Skin epidermis (tissue), 12 donors: Measurements from ENCODE around the gene UFD1.

Source experiments
- H3K27ac ChIP-seq, 21 experiments: fragments of 200-600 bp; sonication (generic) in 11 of 21; one replicate each; pipeline ENCODE4 v1.5.0; 2020; ENCODE audit warnings: mild to moderate bottlenecking in 3 of 21, inconsistent platforms in 2 of 21, moderate library complexity in 2 of 21
- H3K4me3 ChIP-seq, 7 experiments: fragments of 200-600 bp; sonication (generic) in 2 of 7; one replicate each; pipeline ENCODE4 v1.5.0; 2020; ENCODE audit warnings: inconsistent platforms in 2 of 7, mild to moderate bottlenecking in 2 of 7, moderate library complexity in 1 of 7

UFD1 gene

GRCh38 chr22:19478901-19479354 is at the start of gene UFD1:
UFD1 (minus strand) TSS chr22:19479193; CDS start chr22:19479085, 108 bp downstream.
- Histone ChIP-seq H3K4me3 (peak within 1 kb of the TSS; percentile 57 to 92 (median 85)), H3K27ac (peak within 1 kb of the TSS; percentile 91 to 100 (median 99))

DNA sequence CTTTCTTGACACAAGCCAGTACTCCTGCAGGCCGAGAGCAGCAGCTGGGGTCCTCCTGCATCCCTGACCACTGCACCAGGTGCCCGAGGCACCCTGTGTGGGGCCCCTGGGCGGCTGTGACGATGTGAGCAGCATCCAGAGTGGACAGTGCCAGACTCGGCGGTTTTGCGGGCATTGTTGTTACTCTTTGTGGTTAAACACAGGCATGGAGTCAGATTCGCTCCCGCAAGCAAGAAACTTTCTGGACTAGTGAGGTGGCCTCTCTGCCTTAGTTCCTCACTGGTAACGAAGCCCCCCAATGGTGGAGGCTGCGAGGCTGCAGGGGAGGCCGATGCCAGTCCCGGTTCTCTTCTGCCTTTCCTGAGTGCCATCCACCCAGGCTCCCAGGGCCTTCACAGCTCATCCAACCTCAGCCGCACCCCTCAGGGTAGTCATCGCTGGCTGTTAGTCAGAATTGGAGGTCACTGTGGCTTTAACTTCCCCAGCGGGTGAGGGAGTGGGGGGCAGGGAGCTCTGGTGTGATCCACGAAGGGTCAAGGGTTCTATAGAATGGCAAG is 48.9 kb upstream of the UFD1 start:
- H3K4me3 ChIP-seq: no peak overlapping the region
- no peak overlapping the region for H3K27ac ChIP-seq

- no peak overlapping the region for H3K27ac ChIP-seq
- H3K4me3 ChIP-seq: no peak overlapping the region
Measured at GRCh38 chr22:19527321-19527721, 48.3 kb upstream of the UFD1 start.

DNA sequence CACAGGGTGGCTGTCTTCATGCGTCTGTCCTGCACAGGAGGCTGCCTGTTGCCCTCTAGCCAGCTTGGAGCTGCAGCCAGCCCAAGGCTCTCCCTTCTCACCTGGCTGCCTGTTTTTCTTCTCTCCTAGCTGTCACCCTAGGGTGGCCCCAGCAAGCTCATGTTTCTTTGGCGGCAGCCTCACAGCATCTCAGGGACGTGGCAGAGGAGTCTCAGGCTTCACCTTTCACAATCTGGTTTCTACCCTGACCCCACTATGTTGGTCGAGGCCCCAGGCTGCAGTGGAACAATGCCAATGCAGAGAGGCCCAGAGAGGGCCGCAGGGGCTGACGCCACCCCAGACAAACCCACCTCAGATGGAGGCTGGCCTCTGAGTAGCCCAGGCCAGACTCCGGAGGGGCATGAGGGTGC is 47.7 kb upstream of the UFD1 start:
- Histone ChIP-seq H3K27ac (no peak overlapping the region), H3K4me3 (no peak overlapping the region)

- peak overlapping the region in 2 of 21 experiments; percentile 64 to 86 for H3K27ac ChIP-seq
Measured at GRCh38 chr22:19526076-19526701, 47.2 kb upstream of the UFD1 start.

GRCh38 chr22:19525666-19526065 is 46.7 kb upstream of the UFD1 start:
- H3K27ac ChIP-seq: peak overlapping the region in 3 of 21 experiments; percentile 18 to 86 (median 64)
- H3K4me3 ChIP-seq: no peak overlapping the region

More at GRCh38 chr22:19526076-19526701, 47.2 kb upstream of the UFD1 start:
- H3K4me3 ChIP-seq: no peak overlapping the region

DNA sequence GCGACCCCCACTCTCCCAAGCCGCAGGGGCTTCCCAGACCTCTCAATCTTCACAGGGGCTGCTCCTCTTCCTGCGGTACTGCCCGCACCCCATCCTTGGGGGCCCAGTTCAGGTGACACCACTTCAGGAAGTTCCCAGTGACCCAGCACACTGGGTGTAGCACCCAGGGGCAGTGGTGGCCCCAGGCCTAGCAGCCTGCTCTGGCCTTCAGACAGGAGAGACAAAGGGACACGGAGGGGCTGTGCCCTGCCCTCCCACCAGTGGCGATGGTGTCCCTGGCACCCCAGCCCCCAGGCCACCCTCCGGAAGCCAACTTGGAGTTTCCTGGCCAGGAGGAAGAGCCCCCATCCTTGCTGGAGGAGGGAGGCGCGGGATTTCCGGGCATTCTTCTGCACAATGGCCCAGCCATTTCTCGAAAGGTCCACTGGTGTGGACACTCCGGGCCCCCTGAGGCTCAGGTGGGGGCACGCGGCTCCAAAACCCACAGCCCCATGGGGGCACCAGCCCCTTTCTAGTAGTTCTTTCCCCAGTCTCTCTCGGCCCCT is 46.2 kb upstream of the UFD1 start:
- Histone ChIP-seq H3K27ac (peak overlapping the region in 14 of 21 experiments; percentile 7 to 86 (median 58)), H3K4me3 (peak overlapping the region in 2 of 7 experiments; percentile 8 to 32)

GRCh38 chr22:19524170-19525115 is 45.5 kb upstream of the UFD1 start, which contains the start of gene CLDN5:
CLDN5 (minus strand) TSS chr22:19524410; CDS start chr22:19524255, 155 bp downstream.
- Histone ChIP-seq H3K27ac (peak within 1 kb of the TSS in 17 of 21 experiments; percentile 7 to 86 (median 55)), H3K4me3 (peak within 1 kb of the TSS; percentile 19 to 37 (median 28))

GRCh38 chr22:19523240-19524169 is 44.5 kb upstream of the UFD1 start:
- Histone ChIP-seq H3K27ac (peak overlapping the region in 11 of 21 experiments; percentile 10 to 86 (median 58)), H3K4me3 (peak overlapping the region; percentile 19 to 37 (median 28))

- Histone ChIP-seq H3K27ac (peak overlapping the region in 9 of 21 experiments; percentile 10 to 86 (median 64)), H3K4me3 (peak overlapping the region; percentile 19 to 37 (median 28))
Measured at GRCh38 chr22:19522881-19523239, 43.9 kb upstream of the UFD1 start.

DNA sequence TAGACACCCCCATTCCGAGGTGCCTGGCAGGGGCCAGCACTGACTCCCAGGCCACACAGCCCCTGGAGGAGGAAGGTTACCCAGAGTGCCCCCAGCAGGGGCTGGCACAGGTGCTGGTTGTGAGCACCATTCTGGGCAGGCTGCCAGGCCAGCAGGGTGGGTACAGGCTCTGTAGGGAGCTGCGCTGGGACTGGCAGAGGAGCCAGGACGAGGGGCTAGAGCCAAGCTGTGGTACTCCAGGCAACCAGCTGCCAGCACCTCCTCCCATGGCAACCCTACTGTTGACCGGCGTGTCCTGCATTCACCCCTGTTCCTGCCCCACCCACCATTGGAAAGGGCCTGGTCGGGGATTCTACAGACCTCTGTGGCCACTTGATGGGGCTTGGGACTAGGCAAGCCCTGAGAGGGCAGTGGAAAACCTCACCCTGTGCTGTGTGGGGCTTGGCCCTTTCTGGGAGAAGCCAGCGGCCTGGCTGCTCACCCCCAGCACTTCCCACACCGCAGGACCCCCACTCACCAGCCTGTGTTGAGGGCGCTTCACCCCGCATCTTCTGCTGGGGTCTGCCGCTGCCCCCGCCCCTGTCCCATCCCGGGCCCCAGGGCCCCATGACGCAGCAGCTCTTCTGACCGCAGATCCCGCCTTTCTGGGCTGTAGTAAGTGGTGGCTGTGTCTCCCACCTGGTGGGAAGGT is 43.3 kb upstream of the UFD1 start:
- peak overlapping the region in 8 of 21 experiments; percentile 10 to 86 (median 58) for H3K27ac ChIP-seq
- peak overlapping the region in 4 of 7 experiments; percentile 28 to 37 (median 30) for H3K4me3 ChIP-seq

- Histone ChIP-seq H3K4me3 (no peak overlapping the region), H3K27ac (no peak overlapping the region)
Measured at GRCh38 chr22:19520566-19521305, 41.7 kb upstream of the UFD1 start.

DNA sequence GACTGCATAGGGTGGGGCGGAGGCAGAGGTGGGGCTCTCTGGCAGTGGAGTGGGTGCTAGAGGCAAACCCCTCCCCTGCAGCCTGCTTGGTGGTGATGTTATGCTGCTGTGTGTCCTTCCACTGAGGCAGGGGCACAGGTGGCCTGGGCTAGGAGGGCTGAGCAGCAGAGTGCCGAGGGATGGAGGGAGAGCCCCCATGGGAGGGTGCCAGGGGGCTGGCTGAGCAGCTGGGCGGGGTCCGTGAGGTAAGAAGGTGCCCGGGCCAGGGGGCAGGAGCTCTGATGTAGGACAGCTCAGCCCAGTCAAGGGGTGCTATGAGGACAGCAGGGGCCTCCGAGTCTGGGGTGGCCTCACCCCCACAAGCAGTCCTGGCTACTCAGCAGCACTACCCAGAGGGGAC is 41.0 kb upstream of the UFD1 start:
- H3K27ac ChIP-seq: no peak overlapping the region

GRCh38 chr22:19519041-19519926 is 40.3 kb upstream of the UFD1 start:
- H3K27ac ChIP-seq: no peak overlapping the region
- no peak overlapping the region for H3K4me3 ChIP-seq

More for the DNA sequence above, 41.0 kb upstream of the UFD1 start:
- H3K4me3 ChIP-seq: no peak overlapping the region

GRCh38 chr22:19518635-19519034 is 39.6 kb upstream of the UFD1 start:
- Histone ChIP-seq H3K27ac (no peak overlapping the region), H3K4me3 (no peak overlapping the region)

DNA sequence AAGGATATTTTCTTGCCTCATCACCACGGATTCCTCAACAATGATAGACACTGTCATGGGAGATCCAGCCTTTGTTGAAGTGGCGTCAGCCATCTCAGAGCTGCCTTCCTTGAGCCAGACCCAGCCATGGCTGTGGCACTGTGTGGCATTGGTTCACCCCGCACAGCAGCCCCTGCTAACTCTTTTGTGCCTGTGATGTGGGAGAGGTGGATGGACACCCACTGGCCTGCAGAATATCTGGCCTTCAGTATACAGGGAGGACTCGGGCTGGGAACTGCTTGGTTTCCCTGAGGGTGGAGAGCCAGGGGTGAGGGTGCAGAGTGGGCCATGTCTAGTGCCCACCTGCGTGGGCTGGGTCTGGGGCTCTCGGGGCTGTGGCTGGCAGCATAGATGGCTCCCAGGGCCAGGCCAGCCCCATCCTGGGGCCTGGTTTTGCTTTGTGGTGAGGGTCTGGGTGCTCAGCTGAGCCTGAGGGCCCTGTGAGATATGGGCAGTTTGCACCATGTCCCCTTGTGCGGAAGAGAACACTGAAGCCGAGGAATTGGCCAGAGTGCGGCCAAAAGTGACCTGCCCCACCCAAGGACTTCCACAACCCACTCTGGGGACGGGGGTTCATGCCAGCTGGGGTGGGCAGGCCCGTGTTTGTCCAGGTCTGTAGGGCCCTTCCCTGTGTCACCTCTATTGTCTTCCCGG is 39.1 kb upstream of the UFD1 start:
- Histone ChIP-seq H3K27ac (no peak overlapping the region), H3K4me3 (no peak overlapping the region)
